HG03432 (cell line): Measurements from ENCODE around the gene MRC2.
"Not testable (repeated sequence)": the region's sequence is repeated elsewhere in the genome, so short reads cannot be mapped to it uniquely, and the experiment has no call there.

ENCODE experiments used
- ATAC-seq: cut with Tn5 transposase; IDR thresholded peaks from one replicate; pipeline ENCODE4 v1.9.1; 2021; ENCODE audit warnings: mild to moderate bottlenecking, moderate library complexity; ENCODE audit not compliant: unreplicated experiment

Gene MRC2

GRCh38 chr17:62696256-62696655 lies 68.8 kb downstream of the MRC2 start:
- ATAC-seq, result no peak

- ATAC-seq, result no peak
Measured at GRCh38 chr17:62696726-62697490, 69.4 kb downstream of the MRC2 start.

GRCh38 chr17:62698459-62698858 lies 71.0 kb downstream of the MRC2 start:
- not testable (repeated sequence) for ATAC-seq

- no peak for ATAC-seq
Measured at GRCh38 chr17:62700964-62701705, 73.7 kb downstream of the MRC2 start.

GRCh38 chr17:62701706-62702085 lies 74.2 kb downstream of the MRC2 start:
- ATAC-seq, result no peak

GRCh38 chr17:62702746-62703260 lies 75.3 kb downstream of the MRC2 start:
- ATAC-seq, result no peak

- ATAC-seq, result peak; percentile 16
Measured at GRCh38 chr17:62703261-62703775, 75.8 kb downstream of the MRC2 start.

GRCh38 chr17:62703776-62704380 lies 76.4 kb downstream of the MRC2 start:
- ATAC-seq, result peak; percentile 87

- ATAC-seq, result peak; percentile 16
Measured at GRCh38 chr17:62704381-62704971, 77.0 kb downstream of the MRC2 start.

- no peak for ATAC-seq
Measured at GRCh38 chr17:62705156-62705777, 77.8 kb downstream of the MRC2 start.

- ATAC-seq, result no peak
Measured at GRCh38 chr17:62705778-62706597, 78.5 kb downstream of the MRC2 start.

GRCh38 chr17:62706598-62707424 lies 79.3 kb downstream of the MRC2 start:
- ATAC-seq, result no peak

GRCh38 chr17:62707425-62707739 lies 79.9 kb downstream of the MRC2 start:
- no peak for ATAC-seq

GRCh38 chr17:62708587-62708986 lies 81.1 kb downstream of the MRC2 start:
- no peak for ATAC-seq

GRCh38 chr17:62712171-62712581 lies 84.7 kb downstream of the MRC2 start:
- ATAC-seq, result no peak

- ATAC-seq, result no peak
Measured at GRCh38 chr17:62713086-62713881, 85.8 kb downstream of the MRC2 start.

GRCh38 chr17:62714016-62714777 lies 86.7 kb downstream of the MRC2 start:
- no peak for ATAC-seq
